Amygdala (tissue), 56 donors: ENCODE results near the gene KRTAP10-11.
"Not testable (repeated sequence)": the region's sequence is repeated elsewhere in the genome, so short reads cannot be mapped to it uniquely, and the experiment has no call there.

Experiments used
- DNase-seq, 56 donors: peaks; one replicate each; lab custom pipeline; 2025; lab: John Stamatoyannopoulos, UW

KRTAP10-11 gene

GRCh38 chr21:44614161-44614631 lies 32.0 kb upstream of the KRTAP10-11 start:
- no peak for DNase-seq

DNA sequence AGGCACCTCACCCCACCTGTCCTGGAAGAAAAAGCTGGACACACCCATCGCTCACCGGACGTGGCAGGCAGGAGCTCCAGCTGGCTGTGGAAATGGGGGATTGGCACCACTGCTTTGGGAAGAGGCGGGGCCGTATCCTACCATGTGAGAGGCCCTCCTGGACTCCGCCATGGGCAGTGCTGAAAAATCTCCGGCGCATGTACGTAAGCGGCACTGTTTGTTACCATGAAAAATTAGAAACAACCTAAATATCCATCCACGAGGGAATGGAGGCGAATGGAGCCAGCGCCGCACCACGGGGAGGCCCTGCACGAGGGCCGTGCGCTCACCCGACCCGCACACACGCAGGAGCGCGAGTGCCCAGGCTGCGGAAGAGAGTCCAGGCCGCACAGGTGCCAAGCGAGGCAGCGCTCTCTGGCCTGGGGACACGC lies 31.2 kb upstream of the KRTAP10-11 start:
- DNase-seq: no peak

DNA sequence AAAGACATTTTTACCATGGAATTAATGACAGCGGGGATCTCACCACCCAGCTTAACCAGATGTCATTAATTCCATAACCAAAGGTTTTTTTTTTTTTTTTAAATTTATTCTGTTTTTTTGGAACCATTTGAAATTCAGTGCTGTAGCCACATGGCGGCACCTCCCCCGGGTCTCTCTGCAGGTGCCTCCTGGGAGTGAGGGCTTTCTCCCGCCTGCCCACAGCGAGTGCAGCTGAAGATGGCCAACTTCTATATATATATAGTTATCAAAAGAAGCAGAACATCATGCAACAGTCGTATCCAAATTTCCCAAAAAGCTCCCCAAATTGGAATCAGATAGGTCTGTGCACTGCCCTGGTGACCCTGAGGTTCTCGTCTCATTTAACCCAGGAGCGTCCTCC lies 30.7 kb upstream of the KRTAP10-11 start:
- DNase-seq: no peak

DNA sequence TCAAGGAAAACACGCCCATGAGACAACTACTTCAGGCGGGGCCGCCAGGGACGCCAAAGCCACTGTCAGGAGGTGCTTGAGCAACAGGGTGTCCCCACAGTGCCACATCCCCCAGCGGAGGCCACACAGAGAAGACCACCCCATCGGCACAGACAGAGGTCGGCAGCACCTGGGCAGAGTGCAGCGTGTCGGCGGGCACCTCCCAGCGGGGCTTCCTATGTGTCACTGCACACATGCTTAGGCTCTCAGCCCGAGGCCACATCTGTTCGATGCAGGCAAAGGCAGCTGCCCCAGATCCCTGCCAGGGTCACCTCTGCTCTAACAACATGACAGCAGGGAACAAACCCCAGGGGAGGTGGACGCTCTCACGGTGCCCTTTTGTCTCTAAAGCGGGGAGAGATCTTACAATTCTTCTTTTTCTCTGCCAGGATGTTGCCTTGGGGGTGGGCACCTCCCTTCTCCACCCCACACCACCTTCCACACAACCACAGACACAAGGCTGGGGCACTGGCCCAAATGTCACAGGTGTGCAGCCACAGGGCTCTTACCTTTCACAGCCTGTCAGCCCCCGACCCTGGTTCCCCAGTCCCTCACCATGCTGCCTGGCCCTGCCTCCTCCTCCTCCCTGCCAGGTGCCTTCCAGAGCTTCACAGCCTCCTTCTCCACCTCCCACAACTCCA lies 30.2 kb upstream of the KRTAP10-11 start:
- DNase-seq: no peak

DNA sequence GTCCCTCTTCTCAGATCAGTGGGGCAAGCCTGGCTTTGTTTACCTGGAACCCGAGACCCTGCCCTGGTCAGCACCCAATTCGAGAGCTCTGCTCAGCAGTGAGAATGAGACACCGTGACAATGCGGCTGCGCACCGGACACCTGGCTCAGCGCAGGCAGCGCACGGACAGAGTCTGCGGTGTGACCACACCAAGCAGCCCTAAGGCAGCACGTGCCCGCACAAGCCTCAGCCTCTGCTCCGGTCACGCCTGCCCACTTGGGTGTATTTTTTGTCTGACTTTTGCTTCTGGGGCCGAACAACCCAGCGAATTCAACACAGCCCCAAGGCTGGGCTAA lies 29.7 kb upstream of the KRTAP10-11 start:
- DNase-seq: no peak

- DNase-seq: no peak
Observed at GRCh38 chr21:44617071-44617501, 29.1 kb upstream of the KRTAP10-11 start.

DNA sequence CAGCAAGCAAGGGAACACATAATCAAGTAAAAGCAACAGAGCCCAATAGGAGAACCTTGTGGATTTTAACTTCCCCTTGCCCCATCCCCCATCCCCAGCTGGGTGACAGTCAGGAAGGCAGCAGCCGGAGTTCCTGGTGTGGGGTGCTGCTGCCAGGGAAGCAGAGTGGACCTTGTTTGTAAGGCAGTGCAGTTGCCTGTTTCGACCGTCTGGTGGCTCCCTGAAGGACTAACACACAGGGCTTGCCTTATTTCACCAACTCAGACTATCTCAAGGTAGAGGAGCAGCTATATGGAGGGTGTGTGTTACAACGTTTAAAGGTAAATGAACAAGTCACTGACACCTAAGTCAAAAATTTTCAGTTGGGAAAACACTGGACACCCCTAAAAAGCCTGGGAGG lies 27.7 kb upstream of the KRTAP10-11 start:
- DNase-seq: peak in 1 of 56 donors; percentile 8

- no peak for DNase-seq
Observed at GRCh38 chr21:44618909-44619308, 27.3 kb upstream of the KRTAP10-11 start.

GRCh38 chr21:44619886-44620285 lies 26.3 kb upstream of the KRTAP10-11 start:
- no peak for DNase-seq

DNA sequence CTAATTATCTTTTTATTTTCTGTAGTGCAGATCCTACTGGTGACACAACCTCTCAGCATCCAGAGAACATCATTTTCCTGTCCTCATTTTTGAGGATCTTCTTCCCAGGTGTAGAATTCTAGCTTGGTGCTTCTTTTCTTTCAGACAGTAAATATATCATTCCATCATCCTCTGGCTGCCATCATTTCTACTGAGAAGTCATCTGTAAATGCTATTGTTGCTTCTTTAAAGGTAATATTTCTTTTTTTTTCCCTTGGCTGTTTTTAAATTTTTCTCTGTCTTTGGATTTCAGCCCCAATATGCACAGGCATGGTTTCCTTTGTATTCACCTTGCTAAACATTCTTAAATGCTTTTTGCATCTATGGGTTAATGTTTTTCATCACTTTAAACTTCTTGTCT lies 22.6 kb upstream of the KRTAP10-11 start:
- no peak for DNase-seq

- DNase-seq: no peak
Observed at GRCh38 chr21:44625756-44626155, 20.5 kb upstream of the KRTAP10-11 start.

GRCh38 chr21:44626262-44626661 lies 20.0 kb upstream of the KRTAP10-11 start:
- no peak for DNase-seq

DNA sequence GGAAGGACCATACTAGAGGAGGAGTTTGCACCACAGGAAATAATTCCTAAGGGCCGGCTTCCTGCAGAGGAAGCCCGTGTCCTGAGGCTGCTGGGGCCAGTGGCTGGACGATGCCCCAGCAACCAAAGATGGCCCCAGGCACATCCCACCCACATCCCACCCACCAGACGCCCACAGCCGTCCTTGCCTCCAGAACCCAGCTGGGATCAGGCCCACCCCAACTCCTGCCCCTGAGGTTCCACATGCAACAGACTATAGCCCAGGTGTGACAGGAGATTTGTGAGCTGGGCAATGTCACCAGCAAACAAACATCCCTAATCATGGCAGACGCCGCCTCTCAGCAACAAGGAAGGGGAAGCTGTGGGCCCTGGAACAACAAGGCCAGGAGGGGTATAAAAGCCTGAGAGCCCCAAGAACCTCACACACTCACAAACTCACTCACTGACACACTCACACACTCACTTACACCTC lies 19.5 kb upstream of the KRTAP10-11 start, which contains the start of gene KRTAP10-9:
Gene KRTAP10-9 (plus strand): TSS at position 421 of the 471 bp plus-strand sequence. CDS start 79 bp downstream, outside the sequence.
- DNase-seq: no peak

- DNase-seq: not testable (repeated sequence)
Observed at GRCh38 chr21:44627181-44627822, 18.9 kb upstream of the KRTAP10-11 start.

GRCh38 chr21:44627831-44628233 lies 18.4 kb upstream of the KRTAP10-11 start:
- not testable (repeated sequence) for DNase-seq

DNA sequence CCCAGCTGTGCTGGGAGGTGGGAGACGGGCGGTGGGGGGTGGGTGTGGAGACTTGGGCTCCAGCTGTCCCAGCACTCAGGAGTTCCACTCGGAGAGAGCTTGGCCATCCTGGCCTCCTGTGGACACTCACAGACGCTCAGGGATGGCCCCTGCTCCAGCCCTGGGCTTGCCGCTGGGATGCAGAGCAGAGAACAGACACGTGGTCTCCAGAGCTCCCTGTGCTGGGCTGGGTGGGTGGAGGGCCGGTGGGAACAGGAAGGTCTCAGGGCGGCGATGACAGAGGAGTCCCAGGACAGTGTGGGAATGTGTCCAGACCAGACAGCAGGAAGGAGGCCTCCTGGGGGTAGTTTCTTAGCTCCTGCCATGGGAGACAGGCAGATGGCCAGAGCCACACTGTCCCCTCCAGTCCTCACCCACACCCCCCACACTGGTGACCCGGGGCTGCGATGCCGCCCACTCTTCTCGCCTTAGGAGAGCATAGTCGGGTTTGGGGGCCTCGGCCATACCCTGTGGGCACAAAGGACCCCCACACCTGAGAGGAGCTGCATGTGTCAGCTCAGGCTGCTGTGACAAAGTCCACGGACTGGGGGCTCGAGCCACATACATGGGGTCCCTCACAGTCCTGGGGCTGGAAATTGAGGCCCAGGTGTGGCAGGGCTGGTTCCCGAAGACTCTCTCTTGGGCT lies 17.4 kb upstream of the KRTAP10-11 start:
- DNase-seq: no peak

DNA sequence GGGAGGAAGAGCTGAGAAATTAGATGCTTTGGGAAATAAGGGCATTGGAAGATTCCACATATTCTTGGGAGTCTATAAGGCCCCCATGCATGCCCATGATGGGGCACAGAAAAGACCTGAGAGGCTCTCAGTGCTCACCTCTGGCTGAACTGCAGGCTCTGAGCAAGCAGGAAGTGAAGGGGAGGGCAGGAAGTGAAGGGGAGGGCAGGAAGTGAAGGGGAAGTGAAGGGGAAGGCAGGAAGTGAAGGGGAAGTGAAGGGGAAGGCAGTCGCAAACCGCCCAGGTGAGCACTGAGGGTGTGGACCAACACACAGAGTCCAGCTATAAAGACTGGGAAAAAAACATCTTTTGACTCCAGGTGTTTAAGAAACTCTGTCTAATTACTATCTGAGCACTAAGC lies 15.8 kb upstream of the KRTAP10-11 start:
- DNase-seq: no peak

- no peak for DNase-seq
Observed at GRCh38 chr21:44632067-44632466, 14.1 kb upstream of the KRTAP10-11 start.

DNA sequence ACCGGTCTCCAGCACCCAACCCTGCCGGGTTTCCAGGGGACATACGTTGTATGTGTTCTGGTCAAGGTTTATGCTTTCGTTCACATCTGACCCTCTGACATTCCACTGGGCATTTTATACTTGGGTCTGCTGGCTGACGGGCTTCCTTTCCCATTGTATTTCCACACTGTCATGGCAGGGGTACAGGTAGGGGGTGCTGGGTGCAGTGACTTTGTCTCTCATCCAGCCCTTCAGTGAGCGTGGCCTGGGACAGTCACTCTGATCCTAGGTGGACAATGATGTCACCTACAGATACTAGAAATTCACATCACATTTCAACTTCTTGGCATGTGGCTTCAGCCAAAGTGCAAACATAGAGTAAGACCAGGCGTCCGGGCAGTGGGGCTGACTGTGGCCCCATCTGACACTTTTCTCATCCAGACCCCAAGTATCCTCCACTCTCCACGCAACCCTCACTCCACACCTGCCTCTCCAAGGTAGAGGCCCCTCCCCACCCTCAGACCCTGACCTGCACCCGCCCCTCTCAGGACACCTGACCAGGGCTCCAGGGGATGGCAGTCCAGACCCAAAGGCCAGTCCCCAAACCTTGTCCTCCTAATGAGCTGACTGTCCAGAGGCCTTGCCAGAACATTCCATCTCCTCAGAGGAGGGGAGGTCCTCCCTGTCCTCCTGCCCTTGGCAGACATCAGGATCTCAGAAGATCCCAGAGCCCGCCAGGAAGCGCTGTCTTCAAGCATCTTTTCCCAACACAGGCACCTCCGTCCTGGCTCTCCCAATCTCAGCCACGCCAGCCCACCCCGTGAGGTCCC lies 9.8 kb upstream of the KRTAP10-11 start:
- no peak for DNase-seq

DNA sequence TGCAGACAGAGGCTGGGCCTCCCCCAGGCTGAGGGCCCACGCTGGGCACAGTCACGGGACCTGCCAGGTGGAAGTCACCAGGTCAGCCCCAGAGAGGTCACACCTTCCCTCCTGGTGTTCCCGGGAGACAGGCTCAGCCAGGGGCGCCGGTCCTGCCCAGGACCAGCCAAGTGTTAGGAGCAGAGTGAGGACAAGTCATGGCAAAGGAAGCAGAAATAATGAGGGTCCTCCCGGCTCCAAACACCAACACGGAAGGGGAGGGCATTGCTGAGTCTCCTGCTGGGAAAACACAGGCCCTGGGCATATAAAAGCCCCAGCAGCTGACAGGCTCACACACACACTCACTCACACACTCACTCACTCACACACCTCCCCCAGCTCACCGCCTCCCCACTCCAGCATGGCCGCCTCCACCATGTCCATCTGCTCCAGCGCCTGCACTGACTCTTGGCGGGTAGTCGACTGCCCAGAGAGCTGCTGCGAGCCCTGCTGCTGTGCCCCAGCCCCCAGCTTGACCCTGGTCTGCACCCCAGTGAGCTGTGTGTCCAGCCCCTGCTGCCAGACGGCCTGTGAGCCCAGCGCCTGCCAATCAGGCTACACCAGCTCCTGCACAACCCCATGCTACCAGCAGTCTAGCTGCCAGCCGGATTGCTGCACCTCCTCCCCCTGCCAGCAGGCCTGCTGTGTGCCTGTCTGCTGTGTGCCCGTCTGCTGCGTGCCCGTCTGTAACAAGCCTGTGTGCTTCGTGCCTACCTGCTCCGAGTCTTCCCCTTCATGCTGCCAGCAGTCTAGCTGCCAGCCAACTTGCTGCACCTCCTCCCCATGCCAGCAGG lies 9.0 kb upstream of the KRTAP10-11 start, which contains the start of gene KRTAP10-10:
Gene KRTAP10-10 (plus strand): TSS at position 339 of the 833 bp plus-strand sequence. CDS start 62 bp downstream, at position 401.
- DNase-seq: peak in 3 of 56 donors; percentile 12 to 26 (median 14)
